SU-DHL-6 (cell line): ENCODE measurements around the gene TECPR2.

Source experiments
- H2AFZ ChIP-seq: fragments of 200-600 bp; sonication (generic); 2 replicates; pipeline ENCODE4 v1.6.1; 2014; ENCODE audit warnings: low read depth, mild to moderate bottlenecking, moderate library complexity, mixed read lengths, antibody characterized with exemption, low read length; ENCODE audit not compliant: severe bottlenecking
- H3F3A ChIP-seq: fragments of 200-600 bp; shearing (Covaris generic); 2 replicates; pipeline ENCODE4 v1.6.0; 2016; ENCODE audit warnings: antibody characterized with exemption, mild to moderate bottlenecking; ENCODE audit not compliant: insufficient read depth
- H3K27ac ChIP-seq: fragments of 200-600 bp; sonication (generic); 2 replicates; pipeline ENCODE4 v1.5.1; 2016; ENCODE audit warnings: low read depth, mild to moderate bottlenecking, low read length, moderate library complexity, mixed read lengths
- H3K27me3 ChIP-seq: fragments of 200-600 bp; sonication (generic), shearing (Covaris generic); 2 replicates; pipeline ENCODE4 v1.6.0; 2014; ENCODE audit warnings: mild to moderate bottlenecking, low read length
- H3K36me3 ChIP-seq: fragments of 200-600 bp; sonication (generic); 2 replicates; pipeline ENCODE4 v1.6.1; 2014; ENCODE audit warnings: mild to moderate bottlenecking, low read length, mixed read lengths
- H3K4me2 ChIP-seq: fragments of 300-600, 200-600 bp; shearing (Covaris generic), sonication (generic); 2 replicates; pipeline ENCODE4 v1.6.0; 2014; ENCODE audit warnings: low read length, low read depth, mild to moderate bottlenecking; ENCODE audit not compliant: poor library complexity, severe bottlenecking
- H3K4me3 ChIP-seq: fragments of 200-600 bp; sonication (generic); 2 replicates; pipeline ENCODE4 v1.5.1; 2014; ENCODE audit warnings: antibody characterized with exemption, low read length, mild to moderate bottlenecking, mixed read lengths; ENCODE audit not compliant: insufficient read depth, poor library complexity, severe bottlenecking
- H3K79me2 ChIP-seq: fragments of 200-600 bp; sonication (generic); 2 replicates; pipeline ENCODE4 v1.6.1; 2014; ENCODE audit warnings: mild to moderate bottlenecking, low read length, moderate library complexity; ENCODE audit not compliant: insufficient read depth
- H3K9ac ChIP-seq: fragments of 200-600 bp; sonication (generic); 2 replicates; pipeline ENCODE4 v1.7.0; 2014; ENCODE audit warnings: mild to moderate bottlenecking, low read length
- H3K9me2 ChIP-seq: fragments of 200-600 bp; sonication (generic); replicated peaks from 2 replicates; pipeline ENCODE4 v1.6.1; 2014; ENCODE audit warnings: low read length; ENCODE audit not compliant: insufficient read depth
- H3K9me3 ChIP-seq: fragments of 200-600 bp; sonication (generic); 2 replicates; pipeline ENCODE4 v1.6.1; 2014; ENCODE audit warnings: low read length, mixed read lengths; ENCODE audit not compliant: insufficient read depth
- H4K20me1 ChIP-seq: fragments of 200-600 bp; sonication (generic); 2 replicates; pipeline ENCODE4 v1.6.1; 2014; ENCODE audit warnings: low read depth, mild to moderate bottlenecking, antibody characterized with exemption, low read length, moderate library complexity, mixed read lengths
- EZH2phosphoT487 ChIP-seq: fragments of 200-600 bp; sonication (generic), shearing (Covaris generic); conservative IDR thresholded peaks from 2 replicates; pipeline ENCODE4 v1.6.1; 2018; ENCODE audit warnings: mild to moderate bottlenecking, antibody characterized with exemption, low read length, moderate library complexity, mixed read lengths
- TF ChIP-seq, protein P1 (sequence below): fragments of 200-600 bp; sonication (generic); IDR thresholded peaks from one replicate; pipeline ENCODE4 v1.5.1; 2017; ENCODE audit warnings: antibody characterized with exemption, mild to moderate bottlenecking, low read length, moderate library complexity; ENCODE audit not compliant: insufficient read depth, poor library complexity, severe bottlenecking

TECPR2 gene

GRCh38 chr14:102338724-102339123 lies 24.0 kb upstream of the TECPR2 start:
- no peaks in the 10 kb centered on the region for H3F3A ChIP-seq
- H3K36me3 ChIP-seq = no peaks in the 10 kb centered on the region
- no peaks in the 10 kb centered on the region for H3K9me2 ChIP-seq
- no peak overlapping the region for H3K4me2 ChIP-seq
- H3K9ac ChIP-seq = no peak overlapping the region
- no peaks in the 10 kb centered on the region for H3K79me2 ChIP-seq
- no peaks in the 10 kb centered on the region for H3K27me3 ChIP-seq
- H3K27ac ChIP-seq = no peak overlapping the region
- no peak overlapping the region for H2AFZ ChIP-seq
- H3K4me3 ChIP-seq = no peak overlapping the region
- no peaks in the 10 kb centered on the region for H4K20me1 ChIP-seq
- no peak for TF ChIP-seq EZH2phosphoT487
- TF ChIP-seq, protein P1, sequence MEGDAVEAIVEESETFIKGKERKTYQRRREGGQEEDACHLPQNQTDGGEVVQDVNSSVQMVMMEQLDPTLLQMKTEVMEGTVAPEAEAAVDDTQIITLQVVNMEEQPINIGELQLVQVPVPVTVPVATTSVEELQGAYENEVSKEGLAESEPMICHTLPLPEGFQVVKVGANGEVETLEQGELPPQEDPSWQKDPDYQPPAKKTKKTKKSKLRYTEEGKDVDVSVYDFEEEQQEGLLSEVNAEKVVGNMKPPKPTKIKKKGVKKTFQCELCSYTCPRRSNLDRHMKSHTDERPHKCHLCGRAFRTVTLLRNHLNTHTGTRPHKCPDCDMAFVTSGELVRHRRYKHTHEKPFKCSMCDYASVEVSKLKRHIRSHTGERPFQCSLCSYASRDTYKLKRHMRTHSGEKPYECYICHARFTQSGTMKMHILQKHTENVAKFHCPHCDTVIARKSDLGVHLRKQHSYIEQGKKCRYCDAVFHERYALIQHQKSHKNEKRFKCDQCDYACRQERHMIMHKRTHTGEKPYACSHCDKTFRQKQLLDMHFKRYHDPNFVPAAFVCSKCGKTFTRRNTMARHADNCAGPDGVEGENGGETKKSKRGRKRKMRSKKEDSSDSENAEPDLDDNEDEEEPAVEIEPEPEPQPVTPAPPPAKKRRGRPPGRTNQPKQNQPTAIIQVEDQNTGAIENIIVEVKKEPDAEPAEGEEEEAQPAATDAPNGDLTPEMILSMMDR = no peak
- no peaks in the 10 kb centered on the region for H3K9me3 ChIP-seq

- Histone ChIP-seq H4K20me1 (no peaks in the 10 kb centered on the region), H2AFZ (no peak overlapping the region), H3K9me3 (no peaks in the 10 kb centered on the region), H3K36me3 (no peaks in the 10 kb centered on the region), H3K79me2 (no peaks in the 10 kb centered on the region), H3K9ac (no peak overlapping the region), H3K9me2 (no peaks in the 10 kb centered on the region), H3K4me3 (no peak overlapping the region), H3K4me2 (no peak overlapping the region), H3K27me3 (no peaks in the 10 kb centered on the region), H3K27ac (no peak overlapping the region), H3F3A (no peaks in the 10 kb centered on the region)
- TF ChIP-seq, protein P1 = no peak
- TF ChIP-seq EZH2phosphoT487 = no peak
These were observed 21.2 kb upstream of the TECPR2 start for GRCh38 chr14:102341566-102341965.

DNA sequence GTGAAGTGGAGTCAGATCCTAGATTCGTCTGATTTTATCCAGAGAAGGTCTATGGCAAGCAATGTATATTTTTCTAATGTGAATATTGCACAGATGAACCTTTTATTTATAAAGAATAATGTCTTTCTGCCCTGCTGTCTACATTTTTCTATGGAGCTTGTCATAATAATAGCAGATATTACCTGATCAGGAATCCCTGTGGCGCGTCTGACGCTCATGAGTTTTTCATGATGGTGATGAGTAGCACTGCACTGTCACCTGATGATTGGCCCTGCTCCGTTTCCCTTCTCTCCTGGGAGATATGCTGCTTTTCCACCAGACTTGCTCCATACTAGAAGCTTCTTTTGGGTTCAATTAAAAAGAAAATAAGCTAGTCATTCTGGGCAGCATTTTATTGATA lies 20.5 kb upstream of the TECPR2 start:
- H3F3A ChIP-seq = no peaks in the 10 kb centered on the region
- H2AFZ ChIP-seq = no peak overlapping the region
- no peaks in the 10 kb centered on the region for H3K9me3 ChIP-seq
- no peak overlapping the region for H3K4me3 ChIP-seq
- no peak overlapping the region for H3K4me2 ChIP-seq
- H3K9me2 ChIP-seq = no peaks in the 10 kb centered on the region
- H3K79me2 ChIP-seq = no peaks in the 10 kb centered on the region
- no peak overlapping the region for H3K9ac ChIP-seq
- TF ChIP-seq, protein P1 = no peak
- TF ChIP-seq EZH2phosphoT487 = no peak
- no peaks in the 10 kb centered on the region for H4K20me1 ChIP-seq
- no peaks in the 10 kb centered on the region for H3K27me3 ChIP-seq
- no peaks in the 10 kb centered on the region for H3K36me3 ChIP-seq
- H3K27ac ChIP-seq = no peak overlapping the region
